ENCODE results near the gene CLEC2D.

DNA sequence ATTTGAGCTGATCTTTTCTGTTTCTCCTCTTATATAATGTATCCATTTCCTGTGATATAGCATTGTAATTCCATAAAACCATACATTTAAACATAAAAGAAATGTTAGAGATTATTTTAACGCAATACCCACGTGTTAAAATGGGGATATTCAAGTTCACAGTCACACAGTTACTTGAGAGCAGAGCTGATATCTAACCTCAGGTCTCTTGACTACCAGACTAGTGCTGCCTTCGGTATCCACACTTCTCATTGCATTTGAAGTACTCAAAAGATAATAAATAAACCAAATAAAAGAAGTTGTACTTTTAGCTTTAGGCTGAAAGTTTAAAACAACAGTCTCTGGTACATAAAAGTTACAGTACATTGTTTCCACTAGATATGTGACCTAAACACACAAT is 60.5 kb downstream of the CLEC2D start:
- TF ChIP-seq POLR2A (IDR thresholded peaks at IDR 0.05) (no peak), EP300 (IDR thresholded peaks at IDR 0.05) (no peak)
- TF ChIP-seq, protein P1, sequence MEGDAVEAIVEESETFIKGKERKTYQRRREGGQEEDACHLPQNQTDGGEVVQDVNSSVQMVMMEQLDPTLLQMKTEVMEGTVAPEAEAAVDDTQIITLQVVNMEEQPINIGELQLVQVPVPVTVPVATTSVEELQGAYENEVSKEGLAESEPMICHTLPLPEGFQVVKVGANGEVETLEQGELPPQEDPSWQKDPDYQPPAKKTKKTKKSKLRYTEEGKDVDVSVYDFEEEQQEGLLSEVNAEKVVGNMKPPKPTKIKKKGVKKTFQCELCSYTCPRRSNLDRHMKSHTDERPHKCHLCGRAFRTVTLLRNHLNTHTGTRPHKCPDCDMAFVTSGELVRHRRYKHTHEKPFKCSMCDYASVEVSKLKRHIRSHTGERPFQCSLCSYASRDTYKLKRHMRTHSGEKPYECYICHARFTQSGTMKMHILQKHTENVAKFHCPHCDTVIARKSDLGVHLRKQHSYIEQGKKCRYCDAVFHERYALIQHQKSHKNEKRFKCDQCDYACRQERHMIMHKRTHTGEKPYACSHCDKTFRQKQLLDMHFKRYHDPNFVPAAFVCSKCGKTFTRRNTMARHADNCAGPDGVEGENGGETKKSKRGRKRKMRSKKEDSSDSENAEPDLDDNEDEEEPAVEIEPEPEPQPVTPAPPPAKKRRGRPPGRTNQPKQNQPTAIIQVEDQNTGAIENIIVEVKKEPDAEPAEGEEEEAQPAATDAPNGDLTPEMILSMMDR (IDR thresholded peaks at IDR 0.05), result no peak

Data from sigmoid colon (tissue), 4 donors.